ENCODE data around the gene COMT. TPM values are rescaled to one million over a fixed set of nuclear protein-coding genes. Genes with fewer than 3 reads are reported as not detected.
A peak's percentile ranks its signal among the peaks of the same experiment; 100 is the strongest.

COMT gene
- total and polyA plus RNA-seq, 9 of the 15 experiments (the other 6 are each of a cell fraction or from before 2014, with no cell fraction given), result 12.5 to 351 (median 155) TPM

DNA sequence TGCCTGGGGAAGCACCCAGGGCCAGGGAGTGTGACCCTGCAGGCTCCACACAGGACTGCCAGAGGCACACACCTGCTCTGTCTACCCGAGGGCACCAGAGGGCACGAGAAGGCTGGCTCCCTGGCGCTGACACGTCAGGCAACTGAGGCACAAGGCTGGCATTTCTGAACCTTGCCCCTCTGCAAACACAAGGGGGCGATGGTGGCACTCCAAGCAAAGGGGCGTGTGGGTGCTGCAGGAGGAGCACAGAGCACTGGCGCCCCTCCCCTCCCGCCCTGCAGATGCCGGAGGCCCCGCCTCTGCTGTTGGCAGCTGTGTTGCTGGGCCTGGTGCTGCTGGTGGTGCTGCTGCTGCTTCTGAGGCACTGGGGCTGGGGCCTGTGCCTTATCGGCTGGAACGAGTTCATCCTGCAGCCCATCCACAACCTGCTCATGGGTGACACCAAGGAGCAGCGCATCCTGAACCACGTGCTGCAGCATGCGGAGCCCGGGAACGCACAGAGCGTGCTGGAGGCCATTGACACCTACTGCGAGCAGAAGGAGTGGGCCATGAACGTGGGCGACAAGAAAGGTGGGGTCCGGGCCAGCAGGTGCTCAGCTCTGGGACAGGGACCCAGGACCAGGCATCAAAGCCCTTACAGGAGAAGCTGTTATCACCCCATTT is 20.8 kb downstream of the COMT start (continued):
- TF ChIP-seq, protein P1, sequence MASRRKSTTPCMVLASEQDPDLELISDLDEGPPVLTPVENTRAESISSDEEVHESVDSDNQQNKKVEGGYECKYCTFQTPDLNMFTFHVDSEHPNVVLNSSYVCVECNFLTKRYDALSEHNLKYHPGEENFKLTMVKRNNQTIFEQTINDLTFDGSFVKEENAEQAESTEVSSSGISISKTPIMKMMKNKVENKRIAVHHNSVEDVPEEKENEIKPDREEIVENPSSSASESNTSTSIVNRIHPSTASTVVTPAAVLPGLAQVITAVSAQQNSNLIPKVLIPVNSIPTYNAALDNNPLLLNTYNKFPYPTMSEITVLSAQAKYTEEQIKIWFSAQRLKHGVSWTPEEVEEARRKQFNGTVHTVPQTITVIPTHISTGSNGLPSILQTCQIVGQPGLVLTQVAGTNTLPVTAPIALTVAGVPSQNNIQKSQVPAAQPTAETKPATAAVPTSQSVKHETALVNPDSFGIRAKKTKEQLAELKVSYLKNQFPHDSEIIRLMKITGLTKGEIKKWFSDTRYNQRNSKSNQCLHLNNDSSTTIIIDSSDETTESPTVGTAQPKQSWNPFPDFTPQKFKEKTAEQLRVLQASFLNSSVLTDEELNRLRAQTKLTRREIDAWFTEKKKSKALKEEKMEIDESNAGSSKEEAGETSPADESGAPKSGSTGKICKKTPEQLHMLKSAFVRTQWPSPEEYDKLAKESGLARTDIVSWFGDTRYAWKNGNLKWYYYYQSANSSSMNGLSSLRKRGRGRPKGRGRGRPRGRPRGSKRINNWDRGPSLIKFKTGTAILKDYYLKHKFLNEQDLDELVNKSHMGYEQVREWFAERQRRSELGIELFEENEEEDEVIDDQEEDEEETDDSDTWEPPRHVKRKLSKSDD (conservative IDR thresholded peaks at IDR 0.05; ENCODE audit: low read length), result peak; percentile 74; the same call in 1 of the 2 replicates
- TF ChIP-seq SMC3 (conservative IDR thresholded peaks at IDR 0.05; ENCODE audit: insufficient read depth, low read depth, low read length), result peak; percentile 88
- TF ChIP-seq ZNF785 (CRISPR knock-in tag; IDR thresholded peaks at IDR 0.05), result no peak
- TF ChIP-seq, protein P2, sequence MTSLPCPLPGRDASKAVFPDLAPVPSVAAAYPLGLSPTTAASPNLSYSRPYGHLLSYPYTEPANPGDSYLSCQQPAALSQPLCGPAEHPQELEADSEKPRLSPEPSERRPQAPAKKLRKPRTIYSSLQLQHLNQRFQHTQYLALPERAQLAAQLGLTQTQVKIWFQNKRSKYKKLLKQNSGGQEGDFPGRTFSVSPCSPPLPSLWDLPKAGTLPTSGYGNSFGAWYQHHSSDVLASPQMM (CRISPR knock-in tag; IDR thresholded peaks at IDR 0.05), result no peak
- TF ChIP-seq RHOXF2B (CRISPR knock-in tag; conservative IDR thresholded peaks at IDR 0.05), result 0 out of 2 replicates have a peak, but pooled peaks have one; percentile 15
- TF ChIP-seq, protein P3, sequence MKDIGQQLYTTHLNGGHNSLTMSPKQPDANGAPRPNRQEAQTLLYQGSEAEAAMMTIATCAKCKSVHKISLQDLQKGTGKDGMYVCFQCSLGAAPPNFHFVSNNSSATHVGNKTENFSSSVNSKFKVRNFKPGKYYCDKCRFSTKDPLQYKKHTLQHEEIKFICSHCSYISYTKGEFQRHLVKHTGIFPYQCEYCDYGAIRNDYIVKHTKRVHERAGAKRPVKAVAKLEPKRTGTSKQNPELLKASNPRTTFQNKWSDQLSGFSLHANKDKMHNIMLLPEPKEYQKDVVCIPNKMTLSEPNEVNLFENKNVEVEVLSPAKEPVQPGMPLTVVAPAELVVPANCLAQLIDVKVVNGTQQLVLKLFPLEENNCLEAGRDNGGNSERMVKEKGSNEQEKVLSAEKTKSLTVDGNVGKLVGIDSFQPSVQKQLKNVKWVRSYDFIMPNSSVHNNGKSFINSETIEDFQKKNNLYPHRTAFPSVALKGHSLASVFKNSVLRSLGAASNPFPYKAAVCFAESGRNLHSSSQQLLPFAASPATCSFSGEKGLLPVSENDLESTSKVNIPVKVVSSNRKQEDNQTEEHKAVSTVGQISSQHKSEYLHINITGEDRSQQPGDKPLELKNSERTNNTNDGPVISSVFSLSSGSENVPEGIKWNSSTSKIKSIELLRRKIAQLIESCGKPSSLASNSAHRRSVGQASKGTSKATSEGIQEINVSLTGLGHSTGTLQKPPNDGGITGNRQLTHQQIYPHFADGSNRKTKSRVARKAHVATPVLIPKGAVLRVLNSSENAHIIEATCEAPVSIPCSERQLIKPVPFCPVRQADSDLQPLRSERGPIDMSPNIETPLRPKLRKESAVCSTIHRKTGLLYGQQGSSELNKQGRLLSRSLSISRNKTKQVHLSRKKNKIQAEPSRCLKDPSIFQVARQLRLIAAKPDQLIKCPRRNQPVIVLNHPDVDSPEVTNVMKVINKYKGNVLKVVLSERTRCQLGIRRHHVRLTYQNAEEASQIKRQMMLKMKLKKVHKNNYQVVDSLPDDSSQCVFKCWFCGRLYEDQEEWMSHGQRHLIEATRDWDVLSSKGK (CRISPR knock-in tag; IDR thresholded peaks at IDR 0.05), result no peak
- TF ChIP-seq, protein P4, sequence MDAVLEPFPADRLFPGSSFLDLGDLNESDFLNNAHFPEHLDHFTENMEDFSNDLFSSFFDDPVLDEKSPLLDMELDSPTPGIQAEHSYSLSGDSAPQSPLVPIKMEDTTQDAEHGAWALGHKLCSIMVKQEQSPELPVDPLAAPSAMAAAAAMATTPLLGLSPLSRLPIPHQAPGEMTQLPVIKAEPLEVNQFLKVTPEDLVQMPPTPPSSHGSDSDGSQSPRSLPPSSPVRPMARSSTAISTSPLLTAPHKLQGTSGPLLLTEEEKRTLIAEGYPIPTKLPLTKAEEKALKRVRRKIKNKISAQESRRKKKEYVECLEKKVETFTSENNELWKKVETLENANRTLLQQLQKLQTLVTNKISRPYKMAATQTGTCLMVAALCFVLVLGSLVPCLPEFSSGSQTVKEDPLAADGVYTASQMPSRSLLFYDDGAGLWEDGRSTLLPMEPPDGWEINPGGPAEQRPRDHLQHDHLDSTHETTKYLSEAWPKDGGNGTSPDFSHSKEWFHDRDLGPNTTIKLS (IDR thresholded peaks at IDR 0.05; ENCODE audit: borderline replicate concordance, low read depth), result no peak
- no peak for TF ChIP-seq ZNF311 (CRISPR knock-in tag; IDR thresholded peaks at IDR 0.05)
- TF ChIP-seq HNRNPK (IDR thresholded peaks at IDR 0.05; ENCODE audit: low read depth, low read length, poor library complexity, severe bottlenecking), result no peak
- no peak for TF ChIP-seq ZKSCAN8 (CRISPR knock-in tag; IDR thresholded peaks at IDR 0.05)
- TF ChIP-seq FOXA1 (IDR thresholded peaks at IDR 0.05; ENCODE audit: borderline replicate concordance), result no peak
- TF ChIP-seq SIX5 (IDR thresholded peaks at IDR 0.05; ENCODE audit: borderline replicate concordance in 1 of 2, insufficient read depth in 1 of 2, low read depth in 1 of 2, low read length in 2 of 2), result no peak
- TF ChIP-seq NCOA1 (IDR thresholded peaks at IDR 0.05; ENCODE audit: low read depth), result no peak
- TF ChIP-seq ZNF644 (tag; IDR thresholded peaks at IDR 0.05; ENCODE audit: low read depth), result no peak
- 0 out of 2 replicates have a peak, but pooled peaks have one; percentile 65 for TF ChIP-seq KLF10 (CRISPR knock-in tag; IDR thresholded peaks at IDR 0.05)
- TF ChIP-seq POLR2G (IDR thresholded peaks at IDR 0.05; ENCODE audit: low read depth, low read length), result peak; percentile 77
- TF ChIP-seq, protein P5, sequence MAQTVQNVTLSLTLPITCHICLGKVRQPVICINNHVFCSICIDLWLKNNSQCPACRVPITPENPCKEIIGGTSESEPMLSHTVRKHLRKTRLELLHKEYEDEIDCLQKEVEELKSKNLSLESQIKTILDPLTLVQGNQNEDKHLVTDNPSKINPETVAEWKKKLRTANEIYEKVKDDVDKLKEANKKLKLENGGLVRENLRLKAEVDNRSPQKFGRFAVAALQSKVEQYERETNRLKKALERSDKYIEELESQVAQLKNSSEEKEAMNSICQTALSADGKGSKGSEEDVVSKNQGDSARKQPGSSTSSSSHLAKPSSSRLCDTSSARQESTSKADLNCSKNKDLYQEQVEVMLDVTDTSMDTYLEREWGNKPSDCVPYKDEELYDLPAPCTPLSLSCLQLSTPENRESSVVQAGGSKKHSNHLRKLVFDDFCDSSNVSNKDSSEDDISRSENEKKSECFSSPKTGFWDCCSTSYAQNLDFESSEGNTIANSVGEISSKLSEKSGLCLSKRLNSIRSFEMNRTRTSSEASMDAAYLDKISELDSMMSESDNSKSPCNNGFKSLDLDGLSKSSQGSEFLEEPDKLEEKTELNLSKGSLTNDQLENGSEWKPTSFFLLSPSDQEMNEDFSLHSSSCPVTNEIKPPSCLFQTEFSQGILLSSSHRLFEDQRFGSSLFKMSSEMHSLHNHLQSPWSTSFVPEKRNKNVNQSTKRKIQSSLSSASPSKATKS (CRISPR knock-in tag; IDR thresholded peaks at IDR 0.05), result no peak
